Chondrocyte (in vitro differentiated cells): ENCODE data around the gene NCBP2. TPM values are rescaled to one million over a fixed set of nuclear protein-coding genes. Genes with fewer than 3 reads are reported as not detected.

Source experiments
- DNase-seq: peaks from one replicate; pipeline ENCODE4 v3.0.0; 2021; ENCODE audit warnings: mixed read lengths, low spot score
- H3K27ac Mint-ChIP-seq: one replicate; pipeline ENCODE4 v1.8.0; 2021; ENCODE audit warnings: mild to moderate bottlenecking, moderate library complexity, mixed read lengths; ENCODE audit not compliant: unreplicated experiment
- H3K27me3 Mint-ChIP-seq: 2 replicates; pipeline ENCODE4 v1.8.0; 2021; ENCODE audit warnings: low read depth, mixed read lengths
- H3K36me3 Mint-ChIP-seq: 2 replicates; pipeline ENCODE4 v1.8.0; 2021; ENCODE audit warnings: low read depth, mixed read lengths
- H3K4me1 Mint-ChIP-seq: 2 replicates; pipeline ENCODE4 v1.8.0; 2021; ENCODE audit warnings: low read depth, mild to moderate bottlenecking, mixed read lengths
- H3K4me3 Mint-ChIP-seq: one replicate; pipeline ENCODE4 v1.8.0; 2021; ENCODE audit warnings: mild to moderate bottlenecking, moderate library complexity, mixed read lengths; ENCODE audit not compliant: unreplicated experiment
- H3K9me3 Mint-ChIP-seq: 2 replicates; pipeline ENCODE4 v1.8.0; 2021; ENCODE audit warnings: low read depth, mixed read lengths
- total RNA-seq: library from RNA; stranded (reverse); gene quantifications from 3 replicates; pipeline ENCODE4 v1.2.1, GENCODE V29; 2021
- TF ChIP-seq, protein P1 (sequence below): fragments of 200-600 bp; sonication (generic); IDR thresholded peaks from 2 replicates; pipeline ENCODE4 v1.5.0; 2021; ENCODE audit warnings: antibody characterized with exemption, mild to moderate bottlenecking, moderate library complexity

NCBP2 gene
- total RNA-seq, 1 donor from 2014 or later: 61.5 TPM

DNA sequence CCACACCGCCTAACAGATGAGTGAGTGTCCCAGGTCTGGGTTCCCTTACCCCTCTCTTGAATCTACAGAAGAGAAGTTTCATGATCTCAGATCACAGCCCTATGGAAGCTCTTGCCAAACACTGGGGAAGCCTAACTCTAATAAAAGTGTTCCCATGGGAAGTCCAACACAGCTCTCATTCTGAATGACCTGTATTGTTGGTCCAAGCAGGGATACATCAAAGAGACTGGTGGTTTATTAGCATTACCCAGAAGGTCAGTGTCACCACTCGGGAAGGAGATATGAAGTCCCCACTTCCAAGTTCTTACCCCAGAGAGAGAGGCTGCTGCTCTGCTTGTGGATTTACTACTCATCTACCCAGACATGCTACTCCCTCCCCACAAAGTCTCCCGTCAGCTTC lies 9.0 kb upstream of the NCBP2 start:
- H3K4me3 Mint-ChIP-seq: no peak overlapping the region
- no peak for DNase-seq
- no peaks in the 10 kb centered on the region for H3K9me3 Mint-ChIP-seq
- TF ChIP-seq, protein P1, sequence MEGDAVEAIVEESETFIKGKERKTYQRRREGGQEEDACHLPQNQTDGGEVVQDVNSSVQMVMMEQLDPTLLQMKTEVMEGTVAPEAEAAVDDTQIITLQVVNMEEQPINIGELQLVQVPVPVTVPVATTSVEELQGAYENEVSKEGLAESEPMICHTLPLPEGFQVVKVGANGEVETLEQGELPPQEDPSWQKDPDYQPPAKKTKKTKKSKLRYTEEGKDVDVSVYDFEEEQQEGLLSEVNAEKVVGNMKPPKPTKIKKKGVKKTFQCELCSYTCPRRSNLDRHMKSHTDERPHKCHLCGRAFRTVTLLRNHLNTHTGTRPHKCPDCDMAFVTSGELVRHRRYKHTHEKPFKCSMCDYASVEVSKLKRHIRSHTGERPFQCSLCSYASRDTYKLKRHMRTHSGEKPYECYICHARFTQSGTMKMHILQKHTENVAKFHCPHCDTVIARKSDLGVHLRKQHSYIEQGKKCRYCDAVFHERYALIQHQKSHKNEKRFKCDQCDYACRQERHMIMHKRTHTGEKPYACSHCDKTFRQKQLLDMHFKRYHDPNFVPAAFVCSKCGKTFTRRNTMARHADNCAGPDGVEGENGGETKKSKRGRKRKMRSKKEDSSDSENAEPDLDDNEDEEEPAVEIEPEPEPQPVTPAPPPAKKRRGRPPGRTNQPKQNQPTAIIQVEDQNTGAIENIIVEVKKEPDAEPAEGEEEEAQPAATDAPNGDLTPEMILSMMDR: no peak
- no peaks in the 10 kb centered on the region for H3K4me1 Mint-ChIP-seq
- H3K27ac Mint-ChIP-seq: no peak overlapping the region
- no peaks in the 10 kb centered on the region for H3K27me3 Mint-ChIP-seq
- peaks cover 4% of the 10 kb centered on the region for H3K36me3 Mint-ChIP-seq

DNA sequence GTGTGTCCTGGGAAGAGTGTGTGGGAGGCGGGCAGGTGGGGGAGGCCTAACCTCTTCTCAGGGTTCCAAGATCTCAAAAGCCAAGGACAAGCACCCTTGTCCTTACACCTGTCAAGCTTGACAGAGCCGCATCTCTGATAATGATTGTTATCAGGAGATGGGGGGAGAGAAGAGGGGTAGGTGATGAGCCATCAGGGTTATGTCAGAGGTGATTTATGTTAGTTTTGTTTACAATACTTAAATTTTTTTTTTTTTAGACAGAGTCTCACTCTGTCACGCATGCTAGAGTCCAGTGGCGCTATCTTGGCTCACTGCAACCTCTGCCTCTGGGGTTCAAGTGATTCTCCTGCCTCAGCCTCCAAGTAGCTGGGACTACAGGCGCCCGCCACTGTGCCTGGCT lies 7.4 kb upstream of the NCBP2 start:
- DNase-seq: no peak
- no peak overlapping the region for H3K27ac Mint-ChIP-seq
- H3K4me3 Mint-ChIP-seq: no peak overlapping the region
- peaks cover 2% of the 10 kb centered on the region for H3K4me1 Mint-ChIP-seq
- TF ChIP-seq, protein P1: no peak
- H3K27me3 Mint-ChIP-seq: no peaks in the 10 kb centered on the region
- H3K9me3 Mint-ChIP-seq: no peaks in the 10 kb centered on the region
- H3K36me3 Mint-ChIP-seq: peaks cover 4% of the 10 kb centered on the region

DNA sequence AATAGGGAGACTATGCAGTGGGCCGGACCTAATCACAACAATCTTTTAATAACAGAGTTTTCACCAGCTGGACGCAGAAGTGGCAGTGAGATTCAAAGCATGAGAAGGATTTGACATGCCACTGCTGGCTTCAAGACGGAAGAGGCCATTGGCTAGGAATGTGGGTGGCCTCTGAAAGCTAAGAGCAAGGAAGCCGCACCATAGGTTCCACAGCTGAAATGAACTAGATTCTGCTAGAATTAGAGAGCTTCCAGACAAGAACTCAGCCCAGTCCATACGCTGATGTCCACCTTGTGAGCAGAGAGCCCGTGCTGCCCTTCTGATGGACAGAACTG lies 6.9 kb upstream of the NCBP2 start:
- H3K27ac Mint-ChIP-seq: no peak overlapping the region
- TF ChIP-seq, protein P1: no peak
- no peaks in the 10 kb centered on the region for H3K27me3 Mint-ChIP-seq
- H3K36me3 Mint-ChIP-seq: peaks cover 4% of the 10 kb centered on the region
- no peaks in the 10 kb centered on the region for H3K9me3 Mint-ChIP-seq
- peaks cover 7% of the 10 kb centered on the region for H3K4me1 Mint-ChIP-seq
- no peak overlapping the region for H3K4me3 Mint-ChIP-seq
- no peak for DNase-seq

GRCh38 chr3:196948442-196949284 lies 6.3 kb upstream of the NCBP2 start:
- DNase-seq: no peak
- Mint-ChIP-seq H3K9me3 (no peaks in the 10 kb centered on the region), H3K4me3 (no peak overlapping the region), H3K27me3 (no peaks in the 10 kb centered on the region), H3K27ac (no peak overlapping the region), H3K36me3 (peaks cover 4% of the 10 kb centered on the region), H3K4me1 (peaks cover 12% of the 10 kb centered on the region)
- TF ChIP-seq, protein P1: peak; percentile 25

DNA sequence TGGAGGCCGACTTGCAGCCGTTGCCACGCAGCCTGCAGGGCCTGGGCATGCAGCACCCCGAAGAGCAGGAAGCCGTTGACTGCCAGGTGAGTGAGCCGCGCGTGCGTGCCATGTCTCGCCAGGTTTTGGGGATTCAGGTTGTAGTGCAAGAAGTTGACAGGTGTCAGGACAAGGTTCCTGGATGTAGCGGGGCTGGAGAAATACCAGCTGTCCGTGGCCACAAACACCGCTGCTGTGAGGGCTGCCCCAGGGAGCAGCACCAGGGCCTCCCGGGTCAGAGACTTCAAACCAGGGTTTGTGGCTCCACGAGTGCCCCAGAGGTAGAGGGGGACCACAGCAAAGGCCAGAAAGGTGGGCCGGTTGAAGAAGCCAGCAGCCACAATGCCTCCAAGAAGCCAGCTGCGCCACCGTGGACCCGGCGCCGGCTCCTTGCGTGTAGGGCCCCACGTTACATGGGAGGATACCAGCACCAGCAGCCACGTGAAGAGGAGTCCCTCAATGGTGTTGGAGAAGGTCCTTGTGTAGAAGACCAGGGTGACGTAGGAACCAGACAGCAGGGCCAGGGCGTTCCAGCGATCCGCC lies 5.6 kb upstream of the NCBP2 start:
- no peak for DNase-seq
- peaks cover 20% of the 10 kb centered on the region for H3K4me1 Mint-ChIP-seq
- peaks cover 4% of the 10 kb centered on the region for H3K36me3 Mint-ChIP-seq
- TF ChIP-seq, protein P1: no peak
- H3K27me3 Mint-ChIP-seq: no peaks in the 10 kb centered on the region
- no peak overlapping the region for H3K27ac Mint-ChIP-seq
- no peak overlapping the region for H3K4me3 Mint-ChIP-seq
- no peaks in the 10 kb centered on the region for H3K9me3 Mint-ChIP-seq
